Lower leg skin (tissue), 3 donors: ENCODE results near the gene ATP23.

Experiments used
- CTCF ChIP-seq, 3 donors: fragments of 450-650 bp; IDR thresholded peaks; one replicate each; pipeline ENCODE4 v1.5.1; 2016; ENCODE audit warnings: antibody characterized with exemption in 3 of 3, mild to moderate bottlenecking in 3 of 3, moderate library complexity in 2 of 3
- POLR2A ChIP-seq, 2 donors: fragments of 450-650 bp; IDR thresholded peaks; one replicate each; pipeline ENCODE4 v1.6.1; 2016 to 2017; ENCODE audit warnings: antibody characterized with exemption in 2 of 2, mild to moderate bottlenecking in 1 of 2, moderate library complexity in 1 of 2

DNA sequence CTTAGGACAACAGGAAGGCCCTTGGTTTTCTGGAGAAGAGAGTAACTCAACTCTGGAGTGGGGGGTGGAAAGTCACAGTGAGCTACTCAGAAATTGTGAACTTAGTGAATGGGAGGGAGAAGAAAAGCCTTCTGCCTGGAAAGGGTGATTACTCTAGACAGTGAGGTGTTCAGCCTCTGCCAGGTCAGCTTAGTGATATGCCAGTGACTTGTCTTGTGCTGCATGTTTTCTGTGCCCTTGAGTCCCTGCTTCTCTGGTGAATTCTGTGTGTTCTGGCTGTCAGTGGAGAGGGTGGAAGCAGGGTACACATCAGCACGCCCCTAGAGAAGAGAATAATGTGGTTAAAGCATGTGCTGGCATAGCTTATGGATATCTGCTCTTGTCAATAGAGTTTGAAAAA lies 13.4 kb downstream of the ATP23 start:
- TF ChIP-seq POLR2A (IDR thresholded peaks at IDR 0.05) (no peak), CTCF (IDR thresholded peaks at IDR 0.05) (no peak)
